ENCODE results near the gene HSPA1A.
"Not testable (repeated sequence)": the region's sequence is repeated elsewhere in the genome, so short reads cannot be mapped to it uniquely, and the experiment has no call there.

Gene HSPA1A

DNA sequence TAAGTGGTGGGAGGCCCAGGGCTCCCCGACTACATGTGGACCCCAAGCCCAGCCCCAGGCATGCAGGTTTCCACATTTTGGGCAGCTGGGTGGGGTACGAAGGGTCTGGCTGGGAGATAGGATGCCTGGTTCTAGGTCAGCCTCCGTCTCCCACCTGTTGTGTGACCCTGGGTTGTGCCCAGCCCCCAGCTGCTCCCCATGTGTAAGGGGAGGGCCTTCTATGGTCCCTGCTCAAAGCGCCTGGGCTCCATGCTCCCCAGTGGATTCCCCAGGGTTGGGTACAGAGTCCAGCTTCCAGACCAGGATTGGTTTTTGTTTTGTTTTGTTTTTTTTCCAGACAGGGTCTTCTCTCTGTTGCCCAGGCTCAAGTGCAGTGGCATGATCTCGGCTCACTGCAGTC is 37.1 kb upstream of the HSPA1A start:
- Mint-ChIP-seq H3K36me3 (peaks cover 9% of the 10 kb centered on the region), H3K27ac (no peak overlapping the region), H3K9me3 (no peaks in the 10 kb centered on the region), H3K4me3 (no peak overlapping the region), H3K27me3 (no peaks in the 10 kb centered on the region), H3K4me1 (peaks cover 29% of the 10 kb centered on the region)

DNA sequence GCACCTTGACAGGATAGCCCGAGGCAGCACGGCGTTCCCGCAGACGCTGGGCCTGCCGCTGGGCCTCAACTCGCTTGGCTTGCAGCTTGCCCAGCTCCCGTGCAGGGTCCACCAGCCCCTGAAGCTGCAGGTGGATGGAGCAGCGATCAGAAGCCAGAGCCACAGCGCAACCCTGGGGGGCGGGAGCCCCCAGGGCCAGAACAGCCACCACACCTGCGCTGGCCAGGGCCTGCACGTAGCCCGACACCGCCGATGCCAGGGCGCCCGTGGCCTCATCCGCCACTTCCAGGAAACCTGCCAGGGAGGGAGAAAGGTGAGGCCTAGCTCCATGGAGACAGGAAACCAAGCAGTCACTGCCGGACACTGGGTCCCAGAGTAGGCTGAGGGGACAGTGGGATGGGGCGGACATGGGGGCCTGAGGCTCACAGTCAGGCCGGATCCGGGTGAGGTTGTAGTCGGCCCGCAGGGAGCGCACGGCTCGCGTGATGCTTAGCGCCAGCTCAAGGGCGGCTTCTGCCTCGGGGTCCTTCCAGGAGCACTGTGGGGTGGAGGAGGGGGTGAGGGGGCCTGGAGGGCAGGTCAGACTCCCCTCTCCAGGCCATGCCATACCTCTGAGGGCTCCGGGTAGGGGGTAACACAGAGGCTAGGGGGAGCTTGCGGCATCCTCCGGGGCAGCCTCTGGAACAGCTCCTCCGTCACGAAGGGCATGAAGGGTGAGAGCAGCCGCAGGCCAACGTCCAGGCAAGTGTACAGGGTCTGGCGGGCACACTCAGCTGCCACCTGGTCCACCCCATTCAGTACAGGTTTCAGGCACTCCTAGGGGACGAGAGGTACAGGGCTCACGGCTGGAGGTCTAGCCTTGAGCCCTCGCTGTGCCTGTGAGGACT is 36.1 kb upstream of the HSPA1A start:
- H3K4me1 Mint-ChIP-seq: peaks cover 26% of the 10 kb centered on the region
- H3K9me3 Mint-ChIP-seq: no peaks in the 10 kb centered on the region
- no peaks in the 10 kb centered on the region for H3K27me3 Mint-ChIP-seq
- no peak overlapping the region for H3K4me3 Mint-ChIP-seq
- no peak overlapping the region for H3K27ac Mint-ChIP-seq
- peaks cover 9% of the 10 kb centered on the region for H3K36me3 Mint-ChIP-seq

DNA sequence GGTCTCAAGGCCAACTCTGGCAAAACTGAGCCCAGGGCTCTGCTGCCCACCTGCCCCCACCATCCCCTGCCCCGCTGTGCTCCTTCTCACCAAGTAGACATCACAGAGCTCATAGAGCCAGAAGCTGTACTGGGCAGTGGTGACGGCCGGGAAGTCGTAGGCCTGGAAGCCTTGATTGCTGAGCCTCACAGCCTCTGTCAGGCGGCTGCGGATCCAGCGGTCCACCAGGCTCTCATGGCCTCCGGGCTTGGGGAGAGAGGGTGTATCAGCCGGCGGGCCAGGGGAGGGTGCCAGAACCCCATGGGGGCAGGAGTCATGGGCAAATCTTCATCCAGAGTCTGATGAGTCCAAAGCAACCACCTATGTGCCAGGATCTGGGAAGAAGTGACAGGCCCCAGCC is 35.4 kb upstream of the HSPA1A start:
- peaks cover 26% of the 10 kb centered on the region for H3K4me1 Mint-ChIP-seq
- no peak overlapping the region for H3K27ac Mint-ChIP-seq

DNA sequence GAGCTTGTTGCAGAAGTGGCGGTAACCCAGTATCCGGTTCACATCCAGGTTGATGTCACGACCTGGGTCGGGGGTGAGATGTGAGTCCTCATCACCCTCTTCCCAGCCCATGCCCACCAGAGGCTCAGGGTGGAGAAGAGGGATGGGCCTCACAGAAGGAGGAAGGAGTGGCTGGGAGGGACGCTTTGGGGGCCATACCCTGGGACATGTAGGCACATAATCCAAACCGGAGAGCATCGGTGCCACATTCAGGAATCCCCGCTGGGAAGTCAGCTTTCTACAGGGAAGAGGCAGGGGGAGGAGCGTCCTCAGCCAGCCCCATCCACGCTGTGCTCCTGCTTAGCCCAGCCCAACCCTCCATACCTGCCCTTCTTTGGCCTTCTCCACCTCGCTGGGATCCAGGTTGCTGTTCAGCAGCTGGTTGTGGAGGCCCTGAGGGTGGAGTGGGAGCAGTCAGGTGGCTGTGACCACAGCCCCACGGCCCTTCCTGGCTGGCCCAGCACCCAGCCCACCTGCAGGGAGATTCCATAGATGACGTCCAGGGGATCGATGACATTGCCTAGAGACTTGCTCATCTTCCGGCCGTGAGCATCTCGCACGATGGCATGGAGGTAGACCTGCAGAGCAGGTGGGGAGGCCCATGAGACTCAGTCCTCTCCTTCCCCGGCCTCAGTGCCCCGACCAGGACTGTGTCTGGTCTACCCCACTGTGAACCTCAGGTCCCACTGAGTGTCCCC is 34.7 kb upstream of the HSPA1A start:
- no peaks in the 10 kb centered on the region for H3K27me3 Mint-ChIP-seq
- H3K4me1 Mint-ChIP-seq: peaks cover 22% of the 10 kb centered on the region
- no peak overlapping the region for H3K27ac Mint-ChIP-seq
- no peak overlapping the region for H3K4me3 Mint-ChIP-seq
- H3K36me3 Mint-ChIP-seq: peaks cover 9% of the 10 kb centered on the region
- H3K9me3 Mint-ChIP-seq: no peaks in the 10 kb centered on the region

More for the DNA sequence above, 35.4 kb upstream of the HSPA1A start:
- Mint-ChIP-seq H3K36me3 (peaks cover 9% of the 10 kb centered on the region), H3K4me3 (no peak overlapping the region), H3K27me3 (no peaks in the 10 kb centered on the region), H3K9me3 (no peaks in the 10 kb centered on the region)

- no peak overlapping the region for H3K27ac Mint-ChIP-seq
- H3K27me3 Mint-ChIP-seq: no peaks in the 10 kb centered on the region
These were observed 33.9 kb upstream of the HSPA1A start for GRCh38 chr6:31781244-31782125.

GRCh38 chr6:31782126-31782855 is 33.1 kb upstream of the HSPA1A start:
- peaks cover 12% of the 10 kb centered on the region for H3K36me3 Mint-ChIP-seq
- H3K4me1 Mint-ChIP-seq: peaks cover 6% of the 10 kb centered on the region
- no peak overlapping the region for H3K27ac Mint-ChIP-seq
- H3K4me3 Mint-ChIP-seq: no peak overlapping the region
- H3K9me3 Mint-ChIP-seq: no peaks in the 10 kb centered on the region
- H3K27me3 Mint-ChIP-seq: no peaks in the 10 kb centered on the region

More at GRCh38 chr6:31781244-31782125, 33.9 kb upstream of the HSPA1A start:
- peaks cover 10% of the 10 kb centered on the region for H3K36me3 Mint-ChIP-seq
- H3K4me1 Mint-ChIP-seq: peaks cover 14% of the 10 kb centered on the region
- H3K9me3 Mint-ChIP-seq: no peaks in the 10 kb centered on the region
- H3K4me3 Mint-ChIP-seq: no peak overlapping the region

GRCh38 chr6:31784098-31784925 is 31.0 kb upstream of the HSPA1A start:
- no peaks in the 10 kb centered on the region for H3K4me1 Mint-ChIP-seq
- H3K36me3 Mint-ChIP-seq: peaks cover 14% of the 10 kb centered on the region
- H3K27ac Mint-ChIP-seq: no peak overlapping the region
- no peaks in the 10 kb centered on the region for H3K27me3 Mint-ChIP-seq
- H3K4me3 Mint-ChIP-seq: no peak overlapping the region
- H3K9me3 Mint-ChIP-seq: no peaks in the 10 kb centered on the region

DNA sequence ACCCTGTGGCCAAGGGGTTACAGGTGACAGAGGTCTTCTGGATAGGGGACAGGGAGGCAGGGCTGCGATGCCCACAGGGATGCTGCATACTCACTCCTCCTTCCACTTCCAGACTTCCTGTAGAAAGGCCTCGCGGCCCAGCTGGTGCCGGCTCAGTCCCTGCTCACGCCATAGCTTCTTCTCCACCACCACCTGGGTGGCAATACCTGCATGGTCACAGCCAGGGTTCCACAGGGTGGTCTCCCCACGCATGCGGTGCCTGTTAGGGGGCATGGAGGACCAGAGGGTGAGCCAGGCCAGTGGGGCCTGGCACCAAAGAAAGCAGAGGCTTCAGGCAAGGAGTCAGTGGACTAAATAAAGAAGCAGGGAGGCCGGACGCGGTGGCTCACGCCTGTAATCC is 29.9 kb upstream of the HSPA1A start:
- Mint-ChIP-seq H3K36me3 (peaks cover 14% of the 10 kb centered on the region), H3K4me3 (no peak overlapping the region), H3K27ac (no peak overlapping the region)

DNA sequence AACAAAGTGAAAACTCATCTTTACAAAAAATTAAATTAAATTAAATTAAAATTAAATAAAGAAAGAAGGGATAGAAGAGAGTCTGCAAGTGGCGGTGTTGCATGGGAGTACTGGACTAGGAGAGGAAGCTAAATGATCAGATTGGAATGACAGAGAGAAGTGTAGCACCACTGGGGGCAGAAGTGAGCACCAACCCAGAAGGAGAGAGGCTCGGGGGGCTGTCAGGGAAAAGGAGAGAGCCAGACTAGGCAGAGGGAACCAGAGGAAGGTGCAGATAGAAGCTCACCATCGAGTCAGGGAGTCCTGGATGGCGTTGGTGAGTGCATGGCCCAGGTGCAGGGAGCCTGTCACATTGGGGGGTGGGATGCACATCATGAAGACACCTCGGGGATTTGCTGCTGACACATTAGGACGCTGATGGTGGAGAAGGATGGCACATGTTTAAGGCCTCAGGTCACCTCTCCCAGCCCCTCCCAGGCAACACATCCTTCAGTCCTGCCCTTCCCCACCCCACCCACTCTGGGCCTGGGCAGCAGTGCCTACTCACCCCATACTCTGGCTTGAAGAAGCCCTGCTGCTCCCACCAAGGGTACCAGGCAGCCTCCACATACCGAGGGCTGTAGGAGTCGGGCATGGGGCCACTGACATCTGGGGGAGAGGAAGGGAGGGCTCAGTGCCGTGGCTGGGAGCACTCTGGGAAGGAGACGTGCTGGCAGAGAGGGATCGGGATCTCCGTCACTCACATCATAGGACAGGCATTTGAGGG is 23.8 kb upstream of the HSPA1A start:
- Mint-ChIP-seq H3K36me3 (peaks cover 9% of the 10 kb centered on the region), H3K4me3 (no peak overlapping the region), H3K27ac (no peak overlapping the region), H3K27me3 (no peaks in the 10 kb centered on the region), H3K4me1 (peaks cover 21% of the 10 kb centered on the region), H3K9me3 (no peaks in the 10 kb centered on the region)

More for the DNA sequence above, 29.9 kb upstream of the HSPA1A start:
- Mint-ChIP-seq H3K4me1 (peaks cover under 1% of the 10 kb centered on the region), H3K27me3 (no peaks in the 10 kb centered on the region), H3K9me3 (no peaks in the 10 kb centered on the region)

- H3K9me3 Mint-ChIP-seq: no peaks in the 10 kb centered on the region
- H3K36me3 Mint-ChIP-seq: peaks cover 7% of the 10 kb centered on the region
- no peaks in the 10 kb centered on the region for H3K27me3 Mint-ChIP-seq
- H3K27ac Mint-ChIP-seq: no peak overlapping the region
- no peak overlapping the region for H3K4me3 Mint-ChIP-seq
- peaks cover 24% of the 10 kb centered on the region for H3K4me1 Mint-ChIP-seq
These were observed 23.3 kb upstream of the HSPA1A start for GRCh38 chr6:31792090-31792374.

GRCh38 chr6:31792761-31793171 is 22.6 kb upstream of the HSPA1A start:
- Mint-ChIP-seq H3K4me3 (peak overlapping the region; percentile 36), H3K27ac (peak overlapping the region; percentile 41), H3K9me3 (no peaks in the 10 kb centered on the region), H3K4me1 (peaks cover 31% of the 10 kb centered on the region), H3K36me3 (peaks cover 7% of the 10 kb centered on the region), H3K27me3 (no peaks in the 10 kb centered on the region)

DNA sequence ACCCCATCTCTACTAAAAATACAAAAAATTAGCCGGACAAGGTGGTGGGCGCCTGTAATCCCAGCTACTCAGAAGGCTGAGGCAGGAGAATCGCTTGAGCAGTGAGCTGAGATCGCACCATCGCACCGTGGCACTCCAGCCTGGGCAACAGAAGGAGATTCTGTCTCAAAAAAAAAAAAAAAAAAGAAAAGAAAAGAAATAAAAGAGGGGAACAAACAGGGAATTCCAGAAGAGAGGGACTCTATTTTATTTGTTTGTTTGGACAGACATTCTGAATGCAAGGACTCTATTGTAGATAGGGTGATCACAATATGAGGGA is 21.5 kb upstream of the HSPA1A start:
- H3K27me3 Mint-ChIP-seq, H3K36me3 Mint-ChIP-seq, H3K9me3 Mint-ChIP-seq: not testable (repeated sequence)
- H3K27ac Mint-ChIP-seq: peak overlapping the region; percentile 88
- peaks cover 38% of the 10 kb centered on the region for H3K4me1 Mint-ChIP-seq
- peak overlapping the region; percentile 94 for H3K4me3 Mint-ChIP-seq

DNA sequence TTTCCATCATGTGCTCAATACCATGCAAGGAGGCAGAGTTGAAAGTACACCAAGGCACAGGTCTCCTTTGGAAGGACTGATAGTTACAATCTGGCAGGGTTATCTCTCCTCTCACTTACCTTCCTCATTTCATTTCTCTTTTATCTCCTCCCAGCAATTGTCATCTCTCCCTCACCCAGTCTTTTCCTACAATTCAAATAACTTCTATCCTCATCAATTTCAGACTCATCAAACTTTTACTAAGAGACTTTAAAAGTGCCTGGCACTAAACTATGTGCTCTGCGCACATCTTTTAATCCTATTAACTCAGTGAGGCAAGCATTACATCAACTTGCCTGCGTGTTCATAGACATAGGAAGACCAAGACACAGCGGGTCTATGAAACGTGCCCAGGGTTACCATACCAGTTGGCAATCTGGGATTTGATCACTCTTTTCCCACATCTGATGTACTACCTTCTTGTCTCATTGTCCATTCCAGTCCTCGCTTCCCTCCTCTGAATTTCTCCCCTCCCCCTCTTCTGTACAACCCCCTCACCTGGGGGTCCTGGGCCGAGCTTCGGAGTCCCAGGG is 21.0 kb upstream of the HSPA1A start:
- Mint-ChIP-seq H3K36me3 (peaks cover 5% of the 10 kb centered on the region), H3K4me1 (peaks cover 38% of the 10 kb centered on the region), H3K4me3 (peak overlapping the region; percentile 94), H3K27ac (peak overlapping the region; percentile 88), H3K27me3 (no peaks in the 10 kb centered on the region), H3K9me3 (no peaks in the 10 kb centered on the region)
